GM12878 (cell line): ENCODE measurements around the gene OR11G2. TPM values are rescaled to one million over a fixed set of nuclear protein-coding genes. Genes with fewer than 3 reads are reported as not detected.

Experiments
- ATAC-seq: fragments of 200-7000 bp; cut with Tn5 transposase; 3 replicates; pipeline ENCODE4 v1.9.1; 2020; ENCODE audit warnings: mild to moderate bottlenecking, moderate library complexity
- BruUV-seq: library from RNA; stranded (reverse); fragments of 400-500 nt; replicated peaks from 2 replicates; lab custom pipeline; 2021; lab: Mats Ljungman, UMichigan
- CTCF ChIA-PET: fragments of 300-600 bp; sonication (Branson Sonifier 250); formaldehyde crosslinking; extraction: SDS; loops from one replicate; lab custom pipeline; 2021; ENCODE audit warnings: inconsistent platforms; lab: Yijun Ruan, JAX
- POLR2A ChIA-PET: fragments of 350-600 bp; formaldehyde crosslinking; extraction: SDS; loops from one replicate; lab custom pipeline; 2021; ENCODE audit warnings: inconsistent platforms; lab: Charles Lee
- RAD21 ChIA-PET: fragments of 300-600 bp; sonication (Branson Sonifier 250); formaldehyde crosslinking; loops from one replicate; lab custom pipeline; 2023; ENCODE audit warnings: antibody characterized with exemption; ENCODE audit not compliant: unreplicated experiment; lab: Charles Lee
- SMC1A ChIA-PET: fragments of 300-600 bp; sonication (Branson Sonifier 250); formaldehyde crosslinking; loops from one replicate; lab custom pipeline; 2023; ENCODE audit not compliant: unreplicated experiment, uncharacterized antibody; lab: Charles Lee
- DNase-seq: peaks from one replicate; pipeline ENCODE4 v3.0.0-alpha.2; 2011; ENCODE audit warnings: low read depth, low spot score
- FAIRE-seq: peaks from 3 replicates; lab custom pipeline; 2011; peaks lifted over from hg19 to GRCh38; lab: Jason Lieb, UNC
- H2AFZ ChIP-seq: 2 replicates; pipeline ENCODE4 v1.6.0; 2011; ENCODE audit warnings: low read depth, low read length, control low read depth; ENCODE audit not compliant: control insufficient read depth
- H3K27ac ChIP-seq: 2 replicates; pipeline ENCODE4 v1.5.1; 2011; ENCODE audit warnings: control low read depth; ENCODE audit not compliant: control insufficient read depth, insufficient read depth
- H3K27me3 ChIP-seq, 2 experiments: replicated peaks in 1 of 2; 2 replicates each; pipeline versions ENCODE4 v1.6.0 to v1.6.1; 2011; ENCODE audit warnings: low read length in 1 of 2; ENCODE audit not compliant: control insufficient read depth in 2 of 2, insufficient read depth in 2 of 2
- H3K36me3 ChIP-seq, 2 experiments: 2 replicates each; pipeline ENCODE4 v1.5.1; 2011; ENCODE audit warnings: low read length in 1 of 2; ENCODE audit not compliant: control insufficient read depth in 2 of 2, insufficient read depth in 2 of 2
- H3K4me1 ChIP-seq: 2 replicates; pipeline ENCODE4 v1.6.1; 2011; ENCODE audit warnings: mild to moderate bottlenecking, low read length, moderate library complexity, mixed read lengths; ENCODE audit not compliant: control insufficient read depth, insufficient read depth
- H3K4me2 ChIP-seq: 2 replicates; pipeline ENCODE4 v1.6.0; 2011; ENCODE audit warnings: control low read depth; ENCODE audit not compliant: control insufficient read depth, insufficient read depth
- H3K4me3 ChIP-seq: fragments of 200-600 bp; sonication (generic); 2 replicates; pipeline ENCODE4 v1.5.1; 2016
- H3K79me2 ChIP-seq: 2 replicates; pipeline ENCODE4 v1.6.0; 2011; ENCODE audit warnings: low read length; ENCODE audit not compliant: control insufficient read depth, insufficient read depth
- H3K9ac ChIP-seq: 2 replicates; pipeline ENCODE4 v1.8.0; 2011; ENCODE audit warnings: low read length, control low read depth, mixed read lengths; ENCODE audit not compliant: control insufficient read depth, insufficient read depth
- H3K9me3 ChIP-seq: replicated peaks from 3 replicates; pipeline ENCODE4 v1.5.1; 2011; ENCODE audit warnings: mild to moderate bottlenecking, low read length; ENCODE audit not compliant: control insufficient read depth, insufficient read depth
- H4K20me1 ChIP-seq: 2 replicates; pipeline ENCODE4 v1.6.0; 2011; ENCODE audit not compliant: control insufficient read depth, insufficient read depth
- BRCA1 ChIP-seq: IDR thresholded peaks from 2 replicates; pipeline ENCODE4 v1.6.1; 2011; ENCODE audit warnings: low read depth, low read length, improper control_type of control experiment
- JUND ChIP-seq: IDR thresholded peaks from 2 replicates; pipeline ENCODE4 v1.6.1; 2012; ENCODE audit warnings: low read depth, mild to moderate bottlenecking, low read length, improper control_type of control experiment, moderate library complexity
- NFXL1 ChIP-seq: fragments of 450-650 bp; IDR thresholded peaks from 2 replicates; pipeline ENCODE4 v1.6.1; 2017; ENCODE audit warnings: antibody characterized with exemption, mild to moderate bottlenecking, borderline replicate concordance
- SMARCA5 ChIP-seq: fragments of 450-650 bp; IDR thresholded peaks from 2 replicates; pipeline ENCODE4 v1.6.1; 2017; ENCODE audit warnings: mild to moderate bottlenecking
- USF1 ChIP-seq: IDR thresholded peaks from 2 replicates; pipeline ENCODE4 v1.6.1; 2011; ENCODE audit warnings: borderline replicate concordance, low read depth, mild to moderate bottlenecking, moderate library complexity, mixed read lengths, low read length; ENCODE audit not compliant: insufficient read depth; ENCODE audit errors: extremely low read length
- USF2 ChIP-seq: IDR thresholded peaks from 2 replicates; pipeline ENCODE4 v1.6.1; 2011; ENCODE audit warnings: low read depth, low read length, improper control_type of control experiment, borderline replicate concordance
- ZNF384 ChIP-seq: IDR thresholded peaks from 2 replicates; pipeline ENCODE4 v1.6.1; 2012; ENCODE audit warnings: low read depth, mild to moderate bottlenecking, low read length, improper control_type of control experiment, borderline replicate concordance
- ZNF687 ChIP-seq: fragments of 450-650 bp; IDR thresholded peaks from 2 replicates; pipeline ENCODE4 v1.6.1; 2017; ENCODE audit warnings: mild to moderate bottlenecking, moderate library complexity
- WGBS: methylation state at CpG from one replicate; pipeline ENCODE4 v1.1.6; 2016; ENCODE audit warnings: low lambda C conversion rate; ENCODE audit not compliant: insufficient replicate concordance, insufficient coverage; ENCODE audit errors: missing lambda C conversion rate; 5-methylcytosine and 5-hydroxymethylcytosine counted together
- in situ Hi-C: fragments of 300-500 bp; cut with MboI; formaldehyde crosslinking; loops from 9 replicates; pipeline ENCODE4 v1.14.3; 2018; ENCODE audit warnings: mixed read lengths
- intact Hi-C: fragments of 100-400 bp; cut with micrococcal nuclease; formaldehyde crosslinking; loops from one replicate; pipeline ENCODE4 v1.14.2; 2022; ENCODE audit not compliant: unreplicated experiment
- polyA plus RNA-seq, 11 experiments: library from polyadenylated mRNA; depleted of rRNA in 4 of 11; unstranded in 6 of 11; stranded (reverse) in 5 of 11; fragments of >200 nt; fragmentation: Nextera tagmentation in 4 of 11; fragmentation: Illumina TruSeq in 1 of 11; extraction: Ambion mirVana in 4 of 11; extraction: Trizol in 1 of 11; gene quantifications; 1 replicate in 1 of 11; 2 replicates in 10 of 11; pipeline versions ENCODE4 v1.2.1 to v1.2.3, GENCODE V29; 2011 to 2016; ENCODE audit warnings: inconsistent platforms in 2 of 11, missing spikeins in 2 of 11, low read depth in 1 of 11
- total RNA-seq, 4 experiments: library from RNA; depleted of rRNA in 3 of 4; stranded (reverse); fragments of >200 nt in 3 of 4; fragmentation: Illumina TruSeq in 1 of 4; extraction: Trizol in 1 of 4; gene quantifications; 2 replicates each; pipeline versions ENCODE4 v1.2.1 to v1.2.3, GENCODE V29; 2013 to 2021

Gene OR11G2
- total and polyA plus RNA-seq, 10 of the 15 experiments (the other 5 are each of a cell fraction or from before 2014, with no cell fraction given): 0.08 TPM; not detected in 9

GRCh38 chr14:20195911-20196310 lies 5.2 kb downstream of the OR11G2 start:
- intact Hi-C loops: no loop called here
- Histone ChIP-seq H2AFZ (no peak overlapping the region), H3K9ac (no peak overlapping the region), H3K27me3 (no peaks in the 10 kb centered on the region), H3K36me3 (no peaks in the 10 kb centered on the region), H3K79me2 (no peaks in the 10 kb centered on the region), H3K27ac (no peak overlapping the region)
- 15% methylated on average over 2 of the region's 2 CpGs for WGBS
- in situ Hi-C loops: no loop called here
- POLR2A ChIA-PET: no interaction called here
- no peak for FAIRE-seq
- RAD21 ChIA-PET: no interaction called here
- SMC1A ChIA-PET: interaction anchor here (1.2 kb wide), 1 partner anchor 99 kb away, joined by 3 read pairs; no protein-coding TSS in a partner anchor
- TF ChIP-seq ZNF687 (no peak), JUND (no peak), BRCA1 (no peak), NFXL1 (no peak), ZNF384 (no peak), USF2 (no peak), SMARCA5 (no peak), USF1 (no peak)
- TF ChIP-seq, all 136 proteins: peak for 0
- Histone ChIP-seq H4K20me1 (no peaks in the 10 kb centered on the region), H3K9me3 (no peaks in the 10 kb centered on the region), H3K4me2 (no peak overlapping the region), H3K4me3 (no peak overlapping the region), H3K4me1 (no peaks in the 10 kb centered on the region)
- CTCF ChIA-PET: no interaction called here
- BruUV-seq: no TSS peak
- no peak for DNase-seq
- ATAC-seq: no peak
